K562 (cell line): ENCODE data around the gene BPHL. TPM values are rescaled to one million over a fixed set of nuclear protein-coding genes. Genes with fewer than 3 reads are reported as not detected.
A peak's percentile ranks its signal among the peaks of the same experiment; 100 is the strongest.

Source experiments
- CBX8 ChIP-seq: fragments of 200-600 bp; sonication (generic); IDR thresholded peaks from 2 replicates; pipeline ENCODE4 v1.6.1; 2012; ENCODE audit warnings: borderline replicate concordance, mixed run types, low read depth, mild to moderate bottlenecking, moderate library complexity, mixed read lengths, low read length, control low read depth, inconsistent platforms; ENCODE audit not compliant: poor library complexity, severe bottlenecking; ENCODE audit errors: extremely low read depth
- E2F4 ChIP-seq: sonication (generic); formaldehyde crosslinking; IDR thresholded peaks from 2 replicates; pipeline ENCODE4 v1.8.0; 2022; ENCODE audit warnings: mild to moderate bottlenecking, low read depth, missing genetic modification reagents
- E2F5 ChIP-seq: sonication (generic); formaldehyde crosslinking; IDR thresholded peaks from 2 replicates; pipeline ENCODE4 v1.8.0; 2022; ENCODE audit warnings: mild to moderate bottlenecking, missing genetic modification reagents
- ELK3 ChIP-seq: fragments of 450-650 bp; formaldehyde crosslinking; IDR thresholded peaks from 2 replicates; pipeline ENCODE4 v1.4.0; 2020; ENCODE audit warnings: mild to moderate bottlenecking
- EP300 ChIP-seq: IDR thresholded peaks from 2 replicates; pipeline ENCODE4 v1.6.1; 2012; ENCODE audit warnings: low read length, improper control_type of control experiment
- FOXK1 ChIP-seq: sonication (generic); formaldehyde crosslinking; IDR thresholded peaks from 2 replicates; pipeline ENCODE4 v1.8.0; 2022; ENCODE audit warnings: missing genetic modification reagents, mild to moderate bottlenecking, borderline replicate concordance
- FOXP4 ChIP-seq: sonication (generic); formaldehyde crosslinking; IDR thresholded peaks from 2 replicates; pipeline ENCODE4 v1.8.0; 2022; ENCODE audit warnings: mild to moderate bottlenecking, missing genetic modification reagents, borderline replicate concordance
- GABPB1 ChIP-seq: sonication (generic); formaldehyde crosslinking; IDR thresholded peaks from 2 replicates; pipeline ENCODE4 v1.8.0; 2022; ENCODE audit warnings: mild to moderate bottlenecking, missing genetic modification reagents
- IRF2 ChIP-seq: sonication (generic); formaldehyde crosslinking; IDR thresholded peaks from 2 replicates; pipeline ENCODE4 v1.8.1; 2022; ENCODE audit warnings: mild to moderate bottlenecking, missing genetic modification reagents
- MEF2D ChIP-seq: conservative IDR thresholded peaks from 2 replicates; pipeline ENCODE4 v1.6.1; 2016; ENCODE audit warnings: low read depth, missing genetic modification characterization, missing compliant biosample characterization
- MTA1 ChIP-seq: fragments of 450-650 bp; IDR thresholded peaks from 2 replicates; pipeline ENCODE4 v1.6.1; 2017; ENCODE audit warnings: borderline replicate concordance
- MYBL2 ChIP-seq, 2 experiments: fragments of 450-650 bp in 1 of 2; sonication (generic) in 1 of 2; formaldehyde crosslinking in 1 of 2; IDR thresholded peaks; 2 replicates each; pipeline versions ENCODE4 v1.6.1 to v1.8.1; 2017 to 2022; ENCODE audit warnings: borderline replicate concordance in 1 of 2, inconsistent platforms in 1 of 2, low read depth in 1 of 2, mild to moderate bottlenecking in 1 of 2, missing genetic modification reagents in 1 of 2, moderate library complexity in 1 of 2
- MYNN ChIP-seq, 2 experiments: sonication (generic); formaldehyde crosslinking in 1 of 2; IDR thresholded peaks; 2 replicates each; pipeline versions ENCODE4 v1.5.0 to v1.6.1; 2016 to 2020; ENCODE audit warnings: antibody characterized with exemption in 1 of 2, missing genetic modification reagents in 1 of 2
- NCOR1 ChIP-seq: fragments of 450-650 bp; IDR thresholded peaks from 2 replicates; pipeline ENCODE4 v1.6.1; 2016; ENCODE audit warnings: mild to moderate bottlenecking, moderate library complexity
- RFX5 ChIP-seq: IDR thresholded peaks from 2 replicates; pipeline ENCODE4 v1.6.1; 2011; ENCODE audit warnings: low read depth, mild to moderate bottlenecking, improper control_type of control experiment, low read length
- SMARCA5 ChIP-seq: fragments of 450-650 bp; IDR thresholded peaks from 2 replicates; pipeline ENCODE4 v1.6.1; 2016
- ZBTB43 ChIP-seq: sonication (generic); formaldehyde crosslinking; IDR thresholded peaks from 2 replicates; pipeline ENCODE4 v1.8.0; 2023; ENCODE audit warnings: mild to moderate bottlenecking, missing genetic modification reagents
- ZNF134 ChIP-seq: fragments of 250-450 bp; sonication (Bioruptor Pico); conservative IDR thresholded peaks from 2 replicates; pipeline ENCODE4 v1.4.0; 2020
- ZNF3 ChIP-seq: fragments of 250-450 bp; sonication (Bioruptor Pico); IDR thresholded peaks from 2 replicates; pipeline ENCODE4 v1.5.0; 2021; ENCODE audit warnings: mild to moderate bottlenecking, moderate library complexity
- polyA plus RNA-seq, 8 experiments: library from polyadenylated mRNA; depleted of rRNA in 4 of 8; stranded (reverse) in 5 of 8; unstranded in 3 of 8; fragments of >200 nt; fragmentation: Nextera tagmentation in 2 of 8; fragmentation: Illumina TruSeq in 1 of 8; extraction: Ambion mirVana in 2 of 8; extraction: Trizol in 1 of 8; gene quantifications; 2 replicates each; pipeline versions ENCODE4 v1.2.1 to v1.2.3, GENCODE V29; 2011 to 2014; ENCODE audit warnings: inconsistent platforms in 1 of 8, missing spikeins in 1 of 8
- total RNA-seq, 7 experiments: library from RNA; depleted of rRNA in 6 of 7; stranded (reverse); fragments of >200 nt in 6 of 7; fragmentation: Illumina TruSeq in 2 of 7; extraction: Trizol in 2 of 7; gene quantifications; 2 replicates each; pipeline versions ENCODE4 v1.2.1 to v1.2.3, GENCODE V29; 2011 to 2021; ENCODE audit warnings: low replicate concordance in 1 of 7

The BPHL gene
- total and polyA plus RNA-seq, 9 of the 15 experiments (the other 6 are each of a cell fraction or from before 2014, with no cell fraction given) = 3.5 to 17.4 (median 8.2) TPM

GRCh38 chr6:3162565-3163247 is 44.2 kb downstream of the BPHL start (continued):
- TF ChIP-seq GABPB1 (no peak), FOXP4 (CRISPR knock-in tag) (no peak), MYBL2 (IDR thresholded peaks at IDR 0.05; ENCODE audit: low read depth) (no peak), MYBL2 (CRISPR knock-in tag; IDR thresholded peaks at IDR 0.05; ENCODE audit: borderline replicate concordance) (no peak), MTA1 (no peak), ZBTB43 (CRISPR knock-in tag) (no peak), MYNN (IDR thresholded peaks at IDR 0.05) (peak; percentile 63; the same call in 1 of the 2 replicates), MYNN (CRISPR knock-in tag; IDR thresholded peaks at IDR 0.05) (no peak), ZNF134 (CRISPR knock-in tag) (no peak), IRF2 (CRISPR knock-in tag) (no peak), E2F5 (CRISPR knock-in tag) (no peak), E2F4 (CRISPR knock-in tag) (no peak), FOXK1 (no peak), ELK3 (CRISPR knock-in tag) (peak; percentile 84; the same call in 1 of the 2 replicates), NCOR1 (no peak), ZNF3 (CRISPR knock-in tag) (no peak), MEF2D (tag) (no peak), SMARCA5 (no peak), CBX8 (no peak), EP300 (no peak; the same call in 1 of the 2 replicates), RFX5 (no peak)
